HCT116 (cell line): ENCODE results near the gene EMC1. TPM values are rescaled to one million over a fixed set of nuclear protein-coding genes. Genes with fewer than 3 reads are reported as not detected.

Experiments used
- ATAC-seq: fragments of 200-7000 bp; cut with Tn5 transposase; 2 replicates; pipeline ENCODE4 v1.9.1; 2020; ENCODE audit warnings: mild to moderate bottlenecking, moderate library complexity
- BruUV-seq: library from RNA; stranded (reverse); fragments of 400-500 nt; replicated peaks from 2 replicates; lab custom pipeline; 2021; lab: Mats Ljungman, UMichigan
- CTCF ChIA-PET: fragments of 300-600 bp; sonication (Branson Sonifier 250); formaldehyde crosslinking; loops from one replicate; lab custom pipeline; 2021; ENCODE audit warnings: antibody characterized with exemption; lab: Charles Lee
- POLR2A ChIA-PET: fragments of 300-600, 350-600 bp; sonication (Branson Sonifier 250); formaldehyde crosslinking; loops from one replicate; lab custom pipeline; 2021; ENCODE audit warnings: antibody characterized with exemption; lab: Charles Lee
- RAD21 ChIA-PET, 2 experiments: fragments of 300-600 bp; sonication (Branson Sonifier 250); formaldehyde crosslinking; loops; one replicate each; lab custom pipeline; 2023; ENCODE audit warnings: low total read pairs in 2 of 2; ENCODE audit not compliant: uncharacterized antibody in 2 of 2, unreplicated experiment in 2 of 2, low non-redundant PET in 1 of 2; lab: Charles Lee
- DNase-seq: peaks from one replicate; pipeline ENCODE4 v3.0.0-alpha.2; 2010; ENCODE audit warnings: low read depth, low spot score
- H2AFZ ChIP-seq: fragments of 200-600 bp; shearing (Covaris generic), sonication (generic); 2 replicates; pipeline ENCODE4 v1.6.1; 2017; ENCODE audit warnings: low read depth, mixed run types, mixed read lengths, antibody characterized with exemption, low read length; ENCODE audit not compliant: poor library complexity, severe bottlenecking
- H3K27ac ChIP-seq: 2 replicates; pipeline ENCODE4 v1.5.1; 2012; ENCODE audit warnings: low read depth, low read length
- H3K27me3 ChIP-seq: fragments of 200-600 bp; sonication (generic); 2 replicates; pipeline ENCODE4 v1.6.1; 2016; ENCODE audit warnings: mixed run types, low read length, mixed read lengths; ENCODE audit not compliant: insufficient read depth
- H3K36me3 ChIP-seq, 2 experiments: fragments of 200-500 bp in 1 of 2; fragments of 200-600 bp in 1 of 2; sonication (Bioruptor generic) in 1 of 2; sonication (generic) in 1 of 2; 2 replicates each; pipeline versions ENCODE4 v1.5.1 to v1.6.1; 2014 to 2016; ENCODE audit warnings: low read length in 2 of 2, inconsistent platforms in 1 of 2, mixed read lengths in 1 of 2, mixed run types in 1 of 2; ENCODE audit not compliant: insufficient read depth in 2 of 2, control insufficient read depth in 1 of 2
- H3K4me1 ChIP-seq, 2 experiments: fragments of 200-600 bp in 1 of 2; sonication (generic) in 1 of 2; 2 replicates each; pipeline versions ENCODE4 v1.5.1 to v1.6.1; 2012 to 2017; ENCODE audit warnings: low read length in 2 of 2, inconsistent platforms in 1 of 2, mild to moderate bottlenecking in 1 of 2, mixed read lengths in 1 of 2, mixed run types in 1 of 2, moderate library complexity in 1 of 2; ENCODE audit not compliant: insufficient read depth in 2 of 2, control insufficient read depth in 1 of 2
- H3K4me2 ChIP-seq: fragments of 200-600 bp; sonication (generic); 2 replicates; pipeline ENCODE4 v1.6.1; 2017; ENCODE audit warnings: mixed run types, low read length, mixed read lengths
- H3K4me3 ChIP-seq, 2 experiments: fragments of 200-600 bp in 1 of 2; sonication (generic) in 1 of 2; replicated peaks in 1 of 2; 2 replicates each; pipeline ENCODE4 v1.5.1; 2011 to 2016; ENCODE audit warnings: low read length in 2 of 2, control low read depth in 1 of 2, low read depth in 1 of 2, mild to moderate bottlenecking in 1 of 2, mixed read lengths in 1 of 2, mixed run types in 1 of 2
- H3K79me2 ChIP-seq: fragments of 200-600 bp; sonication (generic); 2 replicates; pipeline ENCODE4 v1.6.1; 2017; ENCODE audit warnings: mild to moderate bottlenecking, mixed run types, low read length, moderate library complexity, mixed read lengths; ENCODE audit not compliant: insufficient read depth
- H3K9ac ChIP-seq: fragments of 200-600 bp; sonication (generic); 2 replicates; pipeline ENCODE4 v1.6.1; 2016; ENCODE audit warnings: low read length, mixed read lengths
- H3K9me2 ChIP-seq: fragments of 200-600 bp; sonication (generic), shearing (Covaris generic); 2 replicates; pipeline ENCODE4 v1.6.1; 2017; ENCODE audit warnings: mixed run types, mild to moderate bottlenecking, moderate library complexity; ENCODE audit not compliant: insufficient read depth
- H3K9me3 ChIP-seq, 2 experiments: fragments of 200-500 bp in 1 of 2; fragments of 200-600 bp in 1 of 2; sonication (Bioruptor generic) in 1 of 2; sonication (generic) in 1 of 2; 2 replicates each; pipeline ENCODE4 v1.6.1; 2014 to 2017; ENCODE audit warnings: low read length in 2 of 2, mixed read lengths in 2 of 2, inconsistent platforms in 1 of 2, low read depth in 1 of 2, mild to moderate bottlenecking in 1 of 2, mixed run types in 1 of 2, moderate library complexity in 1 of 2; ENCODE audit not compliant: control insufficient read depth in 1 of 2, insufficient read depth in 1 of 2
- H4K20me1 ChIP-seq: fragments of 200-600 bp; sonication (generic), shearing (Covaris generic); 2 replicates; pipeline ENCODE4 v1.6.1; 2017; ENCODE audit warnings: mixed run types, mild to moderate bottlenecking, moderate library complexity; ENCODE audit not compliant: insufficient read depth
- CEBPB ChIP-seq: IDR thresholded peaks from 2 replicates; pipeline ENCODE4 v1.6.1; 2012; ENCODE audit warnings: low read depth
- CTCF ChIP-seq, 3 experiments: fragments of 200-600 bp in 1 of 3; sonication (generic) in 1 of 3; IDR thresholded peaks in 2 of 3; conservative IDR thresholded peaks in 1 of 3; 2 replicates each; pipeline ENCODE4 v1.5.1; 2012 to 2017; ENCODE audit warnings: low read depth in 2 of 3, low read length in 2 of 3, antibody characterized with exemption in 1 of 3, borderline replicate concordance in 1 of 3, control low read depth in 1 of 3, mild to moderate bottlenecking in 1 of 3, mixed read lengths in 1 of 3, mixed run types in 1 of 3, moderate library complexity in 1 of 3; ENCODE audit not compliant: insufficient read depth in 1 of 3
- ELF1 ChIP-seq: IDR thresholded peaks from 2 replicates; pipeline ENCODE4 v1.6.1; 2012; ENCODE audit warnings: low read depth, borderline replicate concordance
- EZH2phosphoT487 ChIP-seq: fragments of 200-600 bp; IDR thresholded peaks from 2 replicates; pipeline ENCODE4 v1.6.1; 2018; ENCODE audit warnings: antibody characterized with exemption, borderline replicate concordance
- JUND ChIP-seq: IDR thresholded peaks from 2 replicates; pipeline ENCODE4 v1.6.1; 2012
- POLR2AphosphoS5 ChIP-seq: IDR thresholded peaks from 2 replicates; pipeline ENCODE4 v1.6.1; 2011; ENCODE audit warnings: mild to moderate bottlenecking, low read depth, low read length, moderate library complexity
- SRF ChIP-seq: IDR thresholded peaks from 2 replicates; pipeline ENCODE4 v1.6.1; 2012; ENCODE audit warnings: low read depth
- YY1 ChIP-seq: IDR thresholded peaks from 2 replicates; pipeline ENCODE4 v1.6.1; 2011; ENCODE audit warnings: low read length, low read depth, moderate library complexity, mild to moderate bottlenecking; ENCODE audit not compliant: insufficient replicate concordance; ENCODE audit errors: extremely low read depth
- ZFX ChIP-seq: fragments of 450-650 bp; IDR thresholded peaks from 2 replicates; pipeline ENCODE4 v1.6.1; 2017
- intact Hi-C: fragments of 100-400 bp; cut with micrococcal nuclease; formaldehyde crosslinking; loops from 2 replicates; pipeline ENCODE4 v1.10.0; 2022
- total RNA-seq: library from RNA; stranded (reverse); gene quantifications from one replicate; pipeline ENCODE4 v1.2.1, GENCODE V29; 2021; ENCODE audit not compliant: unreplicated experiment
- TF ChIP-seq, protein P1 (sequence below): IDR thresholded peaks from 2 replicates; pipeline ENCODE4 v1.6.1; 2012
- TF ChIP-seq, protein P2 (sequence below): IDR thresholded peaks from 2 replicates; pipeline ENCODE4 v1.6.1; 2012; ENCODE audit warnings: low read depth

Gene EMC1
- total RNA-seq, 1 experiment from 2014 or later, result 66.6 TPM

DNA sequence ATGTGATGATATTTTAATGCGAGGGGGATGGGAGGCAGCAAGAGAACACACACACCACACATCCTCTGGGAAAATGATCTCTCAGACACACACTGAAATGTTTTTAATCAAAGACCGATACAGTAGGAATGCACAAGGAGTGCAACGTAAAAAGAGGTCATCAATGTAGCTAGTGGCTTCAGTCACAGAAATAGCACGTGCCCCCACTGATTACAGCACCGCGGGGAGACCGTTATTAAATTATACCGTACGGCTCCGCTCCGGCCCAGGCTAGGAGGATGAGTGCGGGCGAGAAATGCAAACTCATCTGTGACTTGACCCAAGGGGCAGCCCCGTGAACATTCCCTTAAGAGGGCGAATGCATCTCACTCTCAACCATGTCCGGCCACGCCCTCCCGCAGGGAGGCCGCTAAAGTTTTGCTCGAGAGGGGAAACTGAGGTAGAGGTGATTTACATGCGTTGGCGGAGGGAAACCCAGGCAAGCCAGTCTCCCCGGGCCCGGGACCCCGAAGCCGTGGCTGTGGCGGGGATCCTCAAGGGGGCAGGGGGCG is 41.8 kb downstream of the EMC1 start:
- Histone ChIP-seq H3K79me2 (peaks cover 98% of the 10 kb centered on the region), H3K4me1 (peaks cover 10 to 37% of the 10 kb centered on the region in 2 experiments), H4K20me1 (no peaks in the 10 kb centered on the region), H3K4me3 (peak overlapping the region; percentile 85 to 86), H3K9me3 (no peaks in the 10 kb centered on the region), H3K9ac (peak overlapping the region; percentile 87), H3K4me2 (peak overlapping the region; percentile 99), H3K9me2 (no peaks in the 10 kb centered on the region), H3K27me3 (no peaks in the 10 kb centered on the region), H3K27ac (peak overlapping the region; percentile 80), H2AFZ (no peak overlapping the region), H3K36me3 (peaks cover 8 to 19% of the 10 kb centered on the region in 2 experiments; a peak in 3 of 4 replicates)
- ChIA-PET CTCF (no interaction called here), RAD21 (no interaction called here), POLR2A (no interaction called here)
- TF ChIP-seq, protein P1, sequence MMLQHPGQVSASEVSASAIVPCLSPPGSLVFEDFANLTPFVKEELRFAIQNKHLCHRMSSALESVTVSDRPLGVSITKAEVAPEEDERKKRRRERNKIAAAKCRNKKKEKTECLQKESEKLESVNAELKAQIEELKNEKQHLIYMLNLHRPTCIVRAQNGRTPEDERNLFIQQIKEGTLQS, result no peak
- TF ChIP-seq CEBPB (no peak), CTCF (IDR thresholded peaks at IDR 0.05 in 2 of 3, conservative IDR thresholded peaks at IDR 0.05 in 1 of 3; ENCODE audit: borderline replicate concordance in 1 of 3, insufficient read depth in 1 of 3, low read depth in 2 of 3, low read length in 2 of 3) (no peak), JUND (no peak)
- no TSS peak for BruUV-seq
- no peak for DNase-seq
- intact Hi-C loops, result no loop called here
- ATAC-seq, result peak; percentile 30

GRCh38 chr1:19208710-19209438 is 42.5 kb downstream of the EMC1 start:
- no peak for ATAC-seq
- Histone ChIP-seq H2AFZ (no peak overlapping the region), H4K20me1 (no peaks in the 10 kb centered on the region), H3K9ac (peak overlapping the region; percentile 87), H3K9me3 (no peaks in the 10 kb centered on the region), H3K4me2 (peak overlapping the region; percentile 99), H3K27ac (peak overlapping the region; percentile 80), H3K9me2 (no peaks in the 10 kb centered on the region), H3K4me3 (peak overlapping the region; percentile 85 to 86), H3K4me1 (peaks cover 10 to 37% of the 10 kb centered on the region in 2 experiments), H3K79me2 (peaks cover 98% of the 10 kb centered on the region), H3K27me3 (no peaks in the 10 kb centered on the region), H3K36me3 (peaks cover 6 to 17% of the 10 kb centered on the region in 2 experiments; a peak in 3 of 4 replicates)
- ChIA-PET CTCF (interaction anchor here (0.6 kb wide), 1 partner anchor 282 kb away, joined by 3 read pairs; no protein-coding TSS in a partner anchor), RAD21 (no interaction called here), POLR2A (no interaction called here)
- BruUV-seq, result TSS peak; percentile 43
- DNase-seq, result no peak
- intact Hi-C loops, result no loop called here
- TF ChIP-seq POLR2AphosphoS5 (no peak), SRF (no peak), ELF1 (no peak), ZFX (no peak), YY1 (no peak), EZH2phosphoT487 (no peak), JUND (no peak)
- TF ChIP-seq, protein P2, sequence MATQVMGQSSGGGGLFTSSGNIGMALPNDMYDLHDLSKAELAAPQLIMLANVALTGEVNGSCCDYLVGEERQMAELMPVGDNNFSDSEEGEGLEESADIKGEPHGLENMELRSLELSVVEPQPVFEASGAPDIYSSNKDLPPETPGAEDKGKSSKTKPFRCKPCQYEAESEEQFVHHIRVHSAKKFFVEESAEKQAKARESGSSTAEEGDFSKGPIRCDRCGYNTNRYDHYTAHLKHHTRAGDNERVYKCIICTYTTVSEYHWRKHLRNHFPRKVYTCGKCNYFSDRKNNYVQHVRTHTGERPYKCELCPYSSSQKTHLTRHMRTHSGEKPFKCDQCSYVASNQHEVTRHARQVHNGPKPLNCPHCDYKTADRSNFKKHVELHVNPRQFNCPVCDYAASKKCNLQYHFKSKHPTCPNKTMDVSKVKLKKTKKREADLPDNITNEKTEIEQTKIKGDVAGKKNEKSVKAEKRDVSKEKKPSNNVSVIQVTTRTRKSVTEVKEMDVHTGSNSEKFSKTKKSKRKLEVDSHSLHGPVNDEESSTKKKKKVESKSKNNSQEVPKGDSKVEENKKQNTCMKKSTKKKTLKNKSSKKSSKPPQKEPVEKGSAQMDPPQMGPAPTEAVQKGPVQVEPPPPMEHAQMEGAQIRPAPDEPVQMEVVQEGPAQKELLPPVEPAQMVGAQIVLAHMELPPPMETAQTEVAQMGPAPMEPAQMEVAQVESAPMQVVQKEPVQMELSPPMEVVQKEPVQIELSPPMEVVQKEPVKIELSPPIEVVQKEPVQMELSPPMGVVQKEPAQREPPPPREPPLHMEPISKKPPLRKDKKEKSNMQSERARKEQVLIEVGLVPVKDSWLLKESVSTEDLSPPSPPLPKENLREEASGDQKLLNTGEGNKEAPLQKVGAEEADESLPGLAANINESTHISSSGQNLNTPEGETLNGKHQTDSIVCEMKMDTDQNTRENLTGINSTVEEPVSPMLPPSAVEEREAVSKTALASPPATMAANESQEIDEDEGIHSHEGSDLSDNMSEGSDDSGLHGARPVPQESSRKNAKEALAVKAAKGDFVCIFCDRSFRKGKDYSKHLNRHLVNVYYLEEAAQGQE, result no peak
- TF ChIP-seq, protein P1, result no peak
